Sigmoid colon (tissue), 3 donors: ENCODE measurements around the gene IQSEC3.

ENCODE experiments used
- POLR2A ChIP-seq, 2 donors: fragments of 450-650 bp; IDR thresholded peaks; one replicate each; pipeline ENCODE4 v1.6.1; 2016; ENCODE audit warnings: antibody characterized with exemption in 2 of 2, mild to moderate bottlenecking in 2 of 2, moderate library complexity in 2 of 2
- TF ChIP-seq, protein P1 (sequence below), 4 experiments: fragments of 450-650 bp in 3 of 4; fragments of 200-600 bp in 1 of 4; IDR thresholded peaks; one replicate each; pipeline ENCODE4 v1.5.1; 2016 to 2019; ENCODE audit warnings: antibody characterized with exemption in 4 of 4, mild to moderate bottlenecking in 3 of 4, moderate library complexity in 2 of 4

DNA sequence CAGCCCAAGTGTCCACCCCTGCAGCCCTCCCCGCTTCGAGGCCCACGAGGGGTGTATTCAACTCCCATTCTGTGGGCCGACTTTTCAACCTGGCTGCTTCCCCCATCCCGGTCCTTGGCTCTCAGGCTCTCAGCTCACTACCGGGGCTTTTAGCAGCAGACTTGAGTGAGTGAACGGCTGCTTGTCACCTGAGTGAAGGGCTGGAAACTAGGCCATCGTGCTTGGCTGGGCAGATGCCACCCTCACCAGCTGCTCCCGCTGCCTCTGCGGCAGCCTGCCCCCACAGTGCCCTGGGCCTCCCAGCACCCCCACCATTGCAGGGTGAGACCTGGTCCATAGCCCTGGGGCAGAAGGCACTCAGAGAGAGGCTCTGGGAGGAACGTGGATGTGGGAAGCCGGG is 87.5 kb downstream of the IQSEC3 start:
- TF ChIP-seq, protein P1, sequence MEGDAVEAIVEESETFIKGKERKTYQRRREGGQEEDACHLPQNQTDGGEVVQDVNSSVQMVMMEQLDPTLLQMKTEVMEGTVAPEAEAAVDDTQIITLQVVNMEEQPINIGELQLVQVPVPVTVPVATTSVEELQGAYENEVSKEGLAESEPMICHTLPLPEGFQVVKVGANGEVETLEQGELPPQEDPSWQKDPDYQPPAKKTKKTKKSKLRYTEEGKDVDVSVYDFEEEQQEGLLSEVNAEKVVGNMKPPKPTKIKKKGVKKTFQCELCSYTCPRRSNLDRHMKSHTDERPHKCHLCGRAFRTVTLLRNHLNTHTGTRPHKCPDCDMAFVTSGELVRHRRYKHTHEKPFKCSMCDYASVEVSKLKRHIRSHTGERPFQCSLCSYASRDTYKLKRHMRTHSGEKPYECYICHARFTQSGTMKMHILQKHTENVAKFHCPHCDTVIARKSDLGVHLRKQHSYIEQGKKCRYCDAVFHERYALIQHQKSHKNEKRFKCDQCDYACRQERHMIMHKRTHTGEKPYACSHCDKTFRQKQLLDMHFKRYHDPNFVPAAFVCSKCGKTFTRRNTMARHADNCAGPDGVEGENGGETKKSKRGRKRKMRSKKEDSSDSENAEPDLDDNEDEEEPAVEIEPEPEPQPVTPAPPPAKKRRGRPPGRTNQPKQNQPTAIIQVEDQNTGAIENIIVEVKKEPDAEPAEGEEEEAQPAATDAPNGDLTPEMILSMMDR (IDR thresholded peaks at IDR 0.05) = no peak
- TF ChIP-seq POLR2A (IDR thresholded peaks at IDR 0.05) = no peak
